IPS DF 6.9 (cell line): Measurements from ENCODE around the gene FOCAD.

Source experiments
- DNase-seq: peaks from one replicate; pipeline ENCODE4 v3.0.0-alpha.2; 2013; ENCODE audit warnings: low read depth, low spot score
- H3K27ac ChIP-seq: one replicate; pipeline ENCODE4 v1.5.1; 2013; ENCODE audit warnings: low read length, control low read depth
- H3K27me3 ChIP-seq: 2 replicates; pipeline ENCODE4 v1.6.1; 2013; ENCODE audit warnings: mild to moderate bottlenecking, low read length; ENCODE audit not compliant: control insufficient read depth, insufficient read depth
- H3K36me3 ChIP-seq: 2 replicates; pipeline ENCODE4 v1.6.1; 2013; ENCODE audit warnings: low read length; ENCODE audit not compliant: control insufficient read depth, insufficient read depth
- H3K4me1 ChIP-seq: 2 replicates; pipeline ENCODE4 v1.6.1; 2013; ENCODE audit warnings: low read length; ENCODE audit not compliant: control insufficient read depth, insufficient read depth
- H3K4me3 ChIP-seq: 2 replicates; pipeline ENCODE4 v1.5.1; 2013; ENCODE audit warnings: mild to moderate bottlenecking, low read length
- H3K9me3 ChIP-seq: 2 replicates; pipeline ENCODE4 v1.6.1; 2013; ENCODE audit warnings: low read length, inconsistent platforms; ENCODE audit not compliant: control insufficient read depth, insufficient read depth
- WGBS: extraction: QIAGEN DNeasy Blood & Tissue Kit; methylation state at CpG from one replicate; pipeline ENCODE4 v1.1.7; 2013; ENCODE audit warnings: mixed read lengths, missing lambda C conversion rate; ENCODE audit not compliant: insufficient read length, insufficient coverage; 5-methylcytosine and 5-hydroxymethylcytosine counted together

FOCAD gene

DNA sequence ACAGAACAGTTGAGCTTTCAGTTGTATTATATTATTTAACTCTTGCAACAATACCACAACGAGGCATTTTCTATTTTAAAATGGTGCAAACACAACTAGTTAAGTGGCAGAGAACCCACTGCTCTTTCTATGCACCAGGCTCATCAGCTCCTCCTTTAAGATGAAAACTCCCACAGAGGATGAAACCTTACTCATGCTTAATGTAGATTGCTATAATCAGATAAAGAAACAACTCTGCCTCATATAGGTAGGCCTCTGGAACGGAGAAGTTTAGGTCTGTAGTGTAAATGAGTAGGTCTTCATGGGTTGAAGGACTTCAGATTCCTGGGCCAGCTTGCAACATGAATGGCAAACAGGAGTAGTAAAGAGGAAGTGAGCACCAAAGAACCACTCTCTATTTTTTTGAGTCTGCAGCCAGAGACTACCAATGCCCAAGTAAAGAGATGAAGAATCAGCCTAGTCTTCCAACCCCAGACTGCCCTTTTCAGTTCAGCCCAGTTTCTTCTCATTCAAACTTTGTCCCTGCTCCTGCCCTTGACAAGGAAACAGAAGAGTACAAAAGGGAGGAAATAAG is 313.5 kb downstream of the FOCAD start:
- no CpG with 5 or more reads among the region's 2 CpGs for WGBS
- no peaks in the 10 kb centered on the region for H3K9me3 ChIP-seq
- H3K4me1 ChIP-seq: peaks cover 2% of the 10 kb centered on the region; the same call in 1 of the 2 replicates
- H3K4me3 ChIP-seq: no peak overlapping the region
- H3K36me3 ChIP-seq: 0 out of 2 replicates have a peak, but pooled peaks cover 2% of the 10 kb centered on the region
- no peak for DNase-seq
- no peak overlapping the region for H3K27ac ChIP-seq
- H3K27me3 ChIP-seq: no peaks in the 10 kb centered on the region

DNA sequence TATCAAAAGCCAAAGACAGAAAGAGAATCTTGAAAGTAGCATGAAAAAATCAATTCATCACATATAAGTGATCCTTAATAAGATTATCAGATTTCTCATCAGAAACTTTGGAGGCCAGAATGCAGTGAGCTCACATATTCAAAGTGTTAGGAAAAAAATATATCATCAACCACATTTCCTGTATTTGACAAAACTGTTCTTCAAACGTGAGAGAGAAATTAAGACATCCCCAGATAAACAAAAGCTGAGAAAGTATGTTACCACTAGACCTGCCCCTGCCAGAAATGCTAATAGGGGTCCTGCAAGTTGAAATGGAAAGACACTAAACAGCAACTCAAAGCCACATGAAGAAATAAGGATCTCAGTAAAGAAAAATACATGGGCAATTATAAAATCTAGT is 317.5 kb downstream of the FOCAD start:
- Histone ChIP-seq H3K4me1 (peaks cover 2% of the 10 kb centered on the region; the same call in 1 of the 2 replicates), H3K27me3 (no peaks in the 10 kb centered on the region), H3K9me3 (no peaks in the 10 kb centered on the region), H3K36me3 (no peaks in the 10 kb centered on the region), H3K4me3 (no peak overlapping the region), H3K27ac (no peak overlapping the region)
- no peak for DNase-seq
- WGBS: no CpG with 5 or more reads among the region's 1 CpG

DNA sequence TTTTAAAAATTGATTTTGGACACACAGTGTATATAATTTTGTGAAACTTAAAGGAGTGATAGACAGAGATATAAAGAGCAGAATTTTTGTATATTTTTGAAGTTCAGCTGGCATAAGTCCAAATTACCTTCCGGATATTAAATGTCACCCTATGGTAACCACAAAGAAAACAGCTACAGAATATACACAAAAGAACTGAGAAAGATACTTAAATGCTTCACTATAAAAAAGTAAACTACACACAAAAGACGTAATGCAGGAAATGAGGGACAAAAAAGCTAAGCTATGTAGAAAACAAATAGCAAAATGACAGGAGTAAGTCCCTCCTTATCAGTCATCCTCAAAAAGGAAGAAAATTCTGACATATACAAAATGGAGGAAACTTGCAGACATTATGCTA is 318.0 kb downstream of the FOCAD start:
- Histone ChIP-seq H3K27ac (no peak overlapping the region), H3K4me3 (no peak overlapping the region), H3K36me3 (no peaks in the 10 kb centered on the region), H3K4me1 (no peaks in the 10 kb centered on the region), H3K27me3 (no peaks in the 10 kb centered on the region), H3K9me3 (no peaks in the 10 kb centered on the region)
- no CpG with 5 or more reads among the region's 2 CpGs for whole genome bisulfite sequencing
- no peak for DNase-seq

DNA sequence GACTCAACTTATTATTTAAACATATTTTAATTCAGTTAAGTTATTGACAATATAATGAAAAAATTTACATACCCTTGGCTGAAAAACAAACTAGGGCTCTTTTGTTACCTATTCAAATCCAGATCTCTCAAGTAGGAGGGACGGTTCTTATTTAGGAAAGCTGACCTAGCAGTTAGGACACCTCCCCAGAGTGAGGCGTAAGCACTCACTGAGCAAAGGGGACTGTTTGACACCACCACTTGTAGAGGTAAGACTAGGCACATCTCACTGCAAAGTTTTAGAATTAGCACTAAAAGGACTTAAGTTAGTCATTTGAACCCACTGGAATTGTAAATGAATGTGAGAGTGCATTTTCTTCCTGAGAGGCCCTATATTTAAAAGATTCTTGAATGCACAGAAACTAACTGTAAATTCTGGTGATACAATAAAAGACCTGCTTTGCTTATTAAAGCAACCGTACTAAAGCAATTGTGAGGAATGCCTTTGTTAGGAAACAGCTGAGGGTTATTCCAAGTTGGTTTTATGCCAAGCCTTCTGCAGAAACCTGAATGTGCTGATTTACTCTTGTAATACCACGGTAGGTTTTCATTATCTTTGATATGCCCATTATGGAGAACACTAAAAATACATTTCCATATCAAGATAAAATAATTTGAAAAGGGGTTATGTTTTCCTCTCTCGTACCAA is 331.2 kb downstream of the FOCAD start:
- DNase-seq: no peak
- Histone ChIP-seq H3K4me3 (no peak overlapping the region), H3K27me3 (no peaks in the 10 kb centered on the region), H3K27ac (no peak overlapping the region), H3K4me1 (peaks cover 2% of the 10 kb centered on the region), H3K36me3 (no peaks in the 10 kb centered on the region), H3K9me3 (no peaks in the 10 kb centered on the region)
- WGBS: no CpG with 5 or more reads among the region's 5 CpGs

DNA sequence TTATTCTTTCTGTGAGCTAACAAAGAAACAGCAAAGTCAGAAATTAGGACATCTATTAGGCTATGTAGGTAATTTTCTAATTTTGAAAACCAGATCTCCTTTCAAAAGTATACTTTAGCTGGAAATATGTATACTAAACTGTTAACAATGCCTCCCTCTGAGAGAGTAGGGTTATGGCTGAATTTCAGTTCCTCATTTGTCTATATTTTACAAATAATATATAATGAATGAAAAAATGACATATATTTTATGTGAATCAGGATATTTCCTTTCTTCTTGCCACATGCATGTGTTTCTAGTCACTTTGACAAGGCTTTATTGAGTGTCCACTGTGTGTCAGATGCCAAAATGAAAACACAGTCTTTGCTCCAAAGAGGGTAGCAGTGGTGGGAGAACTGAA is 331.9 kb downstream of the FOCAD start:
- no peaks in the 10 kb centered on the region for H3K36me3 ChIP-seq
- no peak overlapping the region for H3K27ac ChIP-seq
- no peak for DNase-seq
- no peaks in the 10 kb centered on the region for H3K9me3 ChIP-seq
- H3K4me1 ChIP-seq: peaks cover 2% of the 10 kb centered on the region
- H3K4me3 ChIP-seq: no peak overlapping the region
- no peaks in the 10 kb centered on the region for H3K27me3 ChIP-seq

DNA sequence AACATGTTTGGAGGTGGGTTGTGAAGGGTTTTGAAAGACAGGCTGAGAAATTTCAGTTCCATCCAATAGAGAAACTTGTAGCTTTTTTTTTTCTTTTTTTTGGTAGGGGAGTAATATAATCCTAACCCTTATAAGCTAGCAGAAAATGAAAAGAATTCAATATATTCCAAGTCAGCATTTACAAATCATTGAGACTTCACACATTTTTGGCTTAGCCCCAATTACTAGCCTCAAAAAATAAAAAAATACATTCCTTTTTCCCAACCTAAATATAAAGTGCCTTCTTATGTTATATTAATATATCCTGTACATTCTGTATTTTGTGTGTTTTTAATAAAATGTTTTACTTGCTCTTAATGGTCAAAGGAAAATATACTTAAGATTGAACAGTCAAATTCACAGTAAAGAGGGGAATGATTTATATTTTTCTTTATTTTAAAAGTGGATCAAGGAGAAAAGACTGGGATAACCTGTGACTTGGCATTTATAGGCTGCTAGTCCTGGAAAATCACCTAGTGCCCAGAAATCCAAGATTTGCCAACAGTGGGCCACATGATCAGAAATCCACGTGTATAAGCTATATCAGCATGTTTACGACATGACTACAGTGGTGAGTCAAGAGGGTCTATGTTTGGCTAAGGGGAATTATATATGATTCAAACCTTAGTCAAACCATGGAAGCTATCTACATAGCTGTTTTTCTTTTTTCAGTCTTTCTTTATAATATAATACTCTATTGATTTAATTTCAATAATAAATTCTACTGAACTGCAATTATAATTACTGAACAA is 332.8 kb downstream of the FOCAD start:
- no peaks in the 10 kb centered on the region for H3K9me3 ChIP-seq
- H3K4me3 ChIP-seq: no peak overlapping the region
- no CpG with 5 or more reads among the region's 2 CpGs for WGBS
- H3K4me1 ChIP-seq: peaks cover 2% of the 10 kb centered on the region
- no peak overlapping the region for H3K27ac ChIP-seq
- no peak for DNase-seq
- no peaks in the 10 kb centered on the region for H3K27me3 ChIP-seq
- H3K36me3 ChIP-seq: no peaks in the 10 kb centered on the region

DNA sequence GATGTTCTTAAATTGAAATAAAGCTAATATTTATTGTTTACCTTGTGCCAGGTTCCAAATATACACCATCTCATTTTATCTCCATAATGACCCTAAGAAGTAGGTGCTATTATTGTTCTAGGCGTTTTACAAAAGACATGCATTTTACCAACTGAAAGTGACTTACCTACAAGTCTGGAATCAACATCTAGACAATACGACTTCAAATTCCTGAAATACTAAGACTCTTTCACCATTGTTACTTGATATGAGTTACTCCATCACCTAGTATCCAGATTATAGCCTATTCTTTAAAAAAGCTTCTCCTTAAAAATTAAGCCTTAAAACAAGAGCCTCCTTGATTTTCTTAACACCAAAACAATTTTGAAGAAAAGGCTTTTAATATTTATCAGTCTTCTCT is 334.1 kb downstream of the FOCAD start:
- Histone ChIP-seq H3K36me3 (no peaks in the 10 kb centered on the region), H3K4me3 (no peak overlapping the region), H3K4me1 (peaks cover 2% of the 10 kb centered on the region), H3K27ac (no peak overlapping the region), H3K9me3 (no peaks in the 10 kb centered on the region), H3K27me3 (no peaks in the 10 kb centered on the region)
- WGBS: no CpG with 5 or more reads among the region's 2 CpGs
- DNase-seq: no peak

DNA sequence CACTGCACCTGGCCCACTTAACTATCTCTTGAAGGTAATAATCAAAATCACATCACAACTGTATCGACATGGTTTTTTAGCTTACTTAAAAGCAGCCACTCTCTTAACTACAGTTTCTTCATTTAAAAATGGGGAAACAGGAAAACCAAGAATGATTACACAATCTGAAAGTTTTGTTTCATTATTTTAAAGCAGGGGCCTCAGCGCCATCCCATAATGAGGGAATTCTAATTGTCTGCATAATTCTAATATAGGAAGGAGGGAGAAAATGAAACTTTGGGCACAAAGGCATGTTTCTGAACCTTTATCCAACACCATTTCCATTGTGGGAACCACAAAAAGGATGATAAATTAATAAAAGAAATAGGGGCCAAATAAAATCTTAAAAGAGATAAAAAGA is 339.8 kb downstream of the FOCAD start:
- H3K4me3 ChIP-seq: no peak overlapping the region
- DNase-seq: no peak
- no CpG with 5 or more reads among the region's 2 CpGs for WGBS
- no peaks in the 10 kb centered on the region for H3K36me3 ChIP-seq
- no peaks in the 10 kb centered on the region for H3K27me3 ChIP-seq
- no peaks in the 10 kb centered on the region for H3K4me1 ChIP-seq
- H3K27ac ChIP-seq: no peak overlapping the region
- H3K9me3 ChIP-seq: no peaks in the 10 kb centered on the region

DNA sequence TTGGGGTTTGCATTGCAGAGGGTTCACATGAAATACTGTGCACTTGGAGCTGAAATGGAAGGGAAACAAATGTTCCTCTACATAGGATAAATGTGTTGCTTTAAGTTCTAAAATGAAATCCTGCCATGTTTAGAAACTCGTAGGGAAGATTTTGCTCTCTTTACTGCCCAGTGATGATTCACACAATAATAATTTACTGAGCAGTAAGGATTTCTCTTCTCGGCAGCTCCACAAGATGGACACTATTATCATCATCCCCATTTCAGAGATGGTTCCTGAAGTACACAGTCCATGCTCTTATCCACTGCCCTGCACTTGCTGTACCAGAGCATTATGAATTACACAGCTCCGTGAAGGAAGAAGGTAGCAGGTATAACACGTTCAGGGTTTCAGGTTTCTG is 343.2 kb downstream of the FOCAD start:
- WGBS: no CpG with 5 or more reads among the region's 4 CpGs
- H3K9me3 ChIP-seq: no peaks in the 10 kb centered on the region

DNA sequence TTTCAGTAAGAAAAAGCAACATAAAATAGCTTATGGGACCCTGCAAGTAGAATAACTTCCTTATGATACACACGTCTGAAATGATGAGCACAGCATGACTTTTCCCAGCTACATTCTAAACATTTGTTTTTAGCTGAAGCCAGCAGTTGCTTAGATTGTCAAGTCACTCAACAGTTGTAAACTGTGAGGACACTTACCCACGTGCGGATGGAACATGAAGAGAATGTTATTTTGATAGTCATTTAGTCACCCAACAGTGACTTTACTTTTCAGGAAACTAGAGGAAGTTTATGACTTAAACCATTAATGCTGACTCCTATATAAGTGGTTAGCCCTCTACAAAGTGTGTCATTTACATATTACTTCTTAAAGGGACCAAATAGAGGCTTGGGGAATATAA is 344.4 kb downstream of the FOCAD start:
- DNase-seq: no peak
- Histone ChIP-seq H3K4me3 (no peak overlapping the region), H3K9me3 (no peaks in the 10 kb centered on the region), H3K4me1 (no peaks in the 10 kb centered on the region; the same call in 1 of the 2 replicates), H3K27me3 (no peaks in the 10 kb centered on the region), H3K27ac (no peak overlapping the region), H3K36me3 (no peaks in the 10 kb centered on the region)
- WGBS: no CpG with 5 or more reads among the region's 3 CpGs

More for the DNA sequence above, 343.2 kb downstream of the FOCAD start:
- DNase-seq: no peak
- H3K4me1 ChIP-seq: no peaks in the 10 kb centered on the region; the same call in 1 of the 2 replicates
- no peaks in the 10 kb centered on the region for H3K27me3 ChIP-seq
- no peak overlapping the region for H3K27ac ChIP-seq
- no peak overlapping the region for H3K4me3 ChIP-seq
- H3K36me3 ChIP-seq: no peaks in the 10 kb centered on the region
